ENCODE results near the gene RASGRP2. TPM values are rescaled to one million over a fixed set of nuclear protein-coding genes. Genes with fewer than 3 reads are reported as not detected.

The RASGRP2 gene
- total and polyA plus RNA-seq, 2 donors (not counting 1 experiment from before 2014, with no cell fraction given), result 1.2 to 5.2 TPM

DNA sequence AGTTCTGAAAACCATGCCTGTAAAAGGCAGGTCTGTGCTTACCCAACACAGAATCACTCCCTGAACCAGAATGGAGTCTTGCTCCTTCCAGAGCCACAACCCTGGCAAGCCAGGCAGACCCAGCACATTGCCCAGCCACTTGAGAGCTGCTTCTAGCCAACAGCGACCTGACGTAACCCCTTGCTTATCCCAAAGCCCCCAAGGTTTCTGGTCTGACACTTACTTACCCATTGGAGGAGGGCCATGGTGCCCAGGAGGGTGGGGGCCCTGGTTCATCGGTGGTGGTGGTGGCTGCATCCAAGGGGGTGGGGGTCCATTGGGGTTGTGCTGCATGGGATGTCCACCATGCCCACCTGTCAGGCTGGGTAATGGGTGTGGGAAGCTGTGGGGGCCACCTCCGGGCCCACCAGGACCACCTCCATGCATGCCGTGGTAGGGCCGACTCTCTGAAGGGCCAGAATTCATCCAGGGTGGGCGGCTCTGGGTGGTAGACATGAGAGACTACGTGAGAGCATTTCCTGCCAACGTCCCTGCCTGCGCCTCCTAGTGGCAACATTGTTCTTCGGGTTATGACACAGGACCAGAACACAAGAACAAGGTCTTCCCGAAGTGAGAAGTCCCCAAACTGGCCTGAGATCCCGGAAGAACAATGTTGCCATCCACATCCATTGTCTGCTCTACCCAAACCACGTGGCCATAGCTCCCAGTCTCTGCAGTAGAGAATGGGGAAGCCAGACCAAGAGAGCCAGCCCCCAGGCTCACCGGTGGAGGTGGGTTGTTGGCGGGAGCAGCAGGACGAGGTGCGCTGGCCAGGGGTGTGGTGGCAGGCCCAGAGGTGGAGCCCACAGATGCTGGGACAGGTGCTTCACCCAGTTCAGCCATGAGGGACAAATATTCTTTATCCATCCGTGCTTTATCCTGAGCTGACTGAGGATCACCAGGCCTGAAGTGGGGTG is 23.7 kb upstream of the RASGRP2 start:
- Histone ChIP-seq H3K4me2 (ENCODE audit: extremely low read depth, insufficient read depth, low read length) (no peak overlapping the region), H2AFZ (ENCODE audit: low read length) (no peak overlapping the region), H4K20me1 (ENCODE audit: control insufficient read depth, extremely low read depth, insufficient read depth, low read length) (no peaks in the 10 kb centered on the region), H3K79me2 (ENCODE audit: control insufficient read depth, insufficient read depth, low read length) (peaks cover 23% of the 10 kb centered on the region), H3K9me3 (ENCODE audit: control insufficient read depth, insufficient read depth, low read depth, low read length) (no peaks in the 10 kb centered on the region), H3K4me1 (ENCODE audit: control insufficient read depth, extremely low read depth, insufficient read depth, low read length) (peaks cover 12% of the 10 kb centered on the region), H3K9ac (ENCODE audit: insufficient read depth, low read length) (no peak overlapping the region), H3K27ac (ENCODE audit: insufficient read depth, low read length) (no peak overlapping the region), H3K4me3 (replicated peaks in 1 of 4; ENCODE audit: control extremely low read depth in 1 of 4, insufficient read depth in 1 of 4, low read depth in 3 of 4, low read length in 4 of 4) (no peak overlapping the region), H3K27me3 (ENCODE audit: control insufficient read depth, insufficient read depth, low read length) (no peaks in the 10 kb centered on the region), H3K36me3 (ENCODE audit: control insufficient read depth, insufficient read depth, low read length) (peaks cover 49% of the 10 kb centered on the region)
- TF ChIP-seq, protein P1, sequence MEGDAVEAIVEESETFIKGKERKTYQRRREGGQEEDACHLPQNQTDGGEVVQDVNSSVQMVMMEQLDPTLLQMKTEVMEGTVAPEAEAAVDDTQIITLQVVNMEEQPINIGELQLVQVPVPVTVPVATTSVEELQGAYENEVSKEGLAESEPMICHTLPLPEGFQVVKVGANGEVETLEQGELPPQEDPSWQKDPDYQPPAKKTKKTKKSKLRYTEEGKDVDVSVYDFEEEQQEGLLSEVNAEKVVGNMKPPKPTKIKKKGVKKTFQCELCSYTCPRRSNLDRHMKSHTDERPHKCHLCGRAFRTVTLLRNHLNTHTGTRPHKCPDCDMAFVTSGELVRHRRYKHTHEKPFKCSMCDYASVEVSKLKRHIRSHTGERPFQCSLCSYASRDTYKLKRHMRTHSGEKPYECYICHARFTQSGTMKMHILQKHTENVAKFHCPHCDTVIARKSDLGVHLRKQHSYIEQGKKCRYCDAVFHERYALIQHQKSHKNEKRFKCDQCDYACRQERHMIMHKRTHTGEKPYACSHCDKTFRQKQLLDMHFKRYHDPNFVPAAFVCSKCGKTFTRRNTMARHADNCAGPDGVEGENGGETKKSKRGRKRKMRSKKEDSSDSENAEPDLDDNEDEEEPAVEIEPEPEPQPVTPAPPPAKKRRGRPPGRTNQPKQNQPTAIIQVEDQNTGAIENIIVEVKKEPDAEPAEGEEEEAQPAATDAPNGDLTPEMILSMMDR (conservative IDR thresholded peaks at IDR 0.05 in 1 of 2, IDR thresholded peaks at IDR 0.05 in 1 of 2; ENCODE audit: low read depth in 1 of 2, low read length in 2 of 2), result peak; percentile 63 to 66
- TF ChIP-seq EZH2 (IDR thresholded peaks at IDR 0.05; ENCODE audit: low read length, missing control alignments), result no peak
- DNase-seq (ENCODE audit: low read depth in 2 of 2), result peak; percentile 54

GRCh38 chr11:64766881-64767280 is 22.9 kb upstream of the RASGRP2 start:
- Histone ChIP-seq H3K27ac (ENCODE audit: insufficient read depth, low read length) (no peak overlapping the region), H3K4me2 (ENCODE audit: extremely low read depth, insufficient read depth, low read length) (no peak overlapping the region), H3K36me3 (ENCODE audit: control insufficient read depth, insufficient read depth, low read length) (peaks cover 54% of the 10 kb centered on the region), H3K4me1 (ENCODE audit: control insufficient read depth, extremely low read depth, insufficient read depth, low read length) (peaks cover 13% of the 10 kb centered on the region), H3K79me2 (ENCODE audit: control insufficient read depth, insufficient read depth, low read length) (peaks cover 19% of the 10 kb centered on the region), H2AFZ (ENCODE audit: low read length) (no peak overlapping the region), H3K9me3 (ENCODE audit: control insufficient read depth, insufficient read depth, low read depth, low read length) (no peaks in the 10 kb centered on the region), H3K4me3 (replicated peaks in 1 of 4; ENCODE audit: control extremely low read depth in 1 of 4, insufficient read depth in 1 of 4, low read depth in 3 of 4, low read length in 4 of 4) (no peak overlapping the region), H3K9ac (ENCODE audit: insufficient read depth, low read length) (no peak overlapping the region), H3K27me3 (ENCODE audit: control insufficient read depth, insufficient read depth, low read length) (no peaks in the 10 kb centered on the region), H4K20me1 (ENCODE audit: control insufficient read depth, extremely low read depth, insufficient read depth, low read length) (no peaks in the 10 kb centered on the region)
- no peak for DNase-seq (ENCODE audit: low read depth in 2 of 2)
- no peak for TF ChIP-seq EZH2 (IDR thresholded peaks at IDR 0.05; ENCODE audit: low read length, missing control alignments)
- TF ChIP-seq, protein P1 (conservative IDR thresholded peaks at IDR 0.05 in 1 of 2, IDR thresholded peaks at IDR 0.05 in 1 of 2; ENCODE audit: low read depth in 1 of 2, low read length in 2 of 2), result no peak

- H3K27ac ChIP-seq (ENCODE audit: insufficient read depth, low read length), result no peak overlapping the region
- no peak for DNase-seq (ENCODE audit: low read depth in 2 of 2)
- H2AFZ ChIP-seq (ENCODE audit: low read length), result no peak overlapping the region
- peaks cover 51% of the 10 kb centered on the region for H3K36me3 ChIP-seq (ENCODE audit: control insufficient read depth, insufficient read depth, low read length)
- peaks cover 13% of the 10 kb centered on the region for H3K4me1 ChIP-seq (ENCODE audit: control insufficient read depth, extremely low read depth, insufficient read depth, low read length)
- H3K9me3 ChIP-seq (ENCODE audit: control insufficient read depth, insufficient read depth, low read depth, low read length), result no peaks in the 10 kb centered on the region
- H3K9ac ChIP-seq (ENCODE audit: insufficient read depth, low read length), result no peak overlapping the region
- no peak overlapping the region for H3K4me2 ChIP-seq (ENCODE audit: extremely low read depth, insufficient read depth, low read length)
- peaks cover 12% of the 10 kb centered on the region for H3K79me2 ChIP-seq (ENCODE audit: control insufficient read depth, insufficient read depth, low read length)
- no peak for TF ChIP-seq EZH2 (IDR thresholded peaks at IDR 0.05; ENCODE audit: low read length, missing control alignments)
- TF ChIP-seq, protein P1 (conservative IDR thresholded peaks at IDR 0.05 in 1 of 2, IDR thresholded peaks at IDR 0.05 in 1 of 2; ENCODE audit: low read depth in 1 of 2, low read length in 2 of 2), result no peak
- H3K27me3 ChIP-seq (ENCODE audit: control insufficient read depth, insufficient read depth, low read length), result no peaks in the 10 kb centered on the region
- no peak overlapping the region for H3K4me3 ChIP-seq (replicated peaks in 1 of 4; ENCODE audit: control extremely low read depth in 1 of 4, insufficient read depth in 1 of 4, low read depth in 3 of 4, low read length in 4 of 4)
- no peaks in the 10 kb centered on the region for H4K20me1 ChIP-seq (ENCODE audit: control insufficient read depth, extremely low read depth, insufficient read depth, low read length)
Observed at GRCh38 chr11:64765851-64766665, 22.1 kb upstream of the RASGRP2 start.
